H4 (cell line): ENCODE measurements around the gene TGFBR3. TPM values are rescaled to one million over a fixed set of nuclear protein-coding genes. Genes with fewer than 3 reads are reported as not detected.
"Not testable (repeated sequence)": the region's sequence is repeated elsewhere in the genome, so short reads cannot be mapped to it uniquely, and the experiment has no call there.

Experiments
- DNase-seq: peaks from one replicate; pipeline ENCODE4 v3.0.0-alpha.2; 2015; ENCODE audit warnings: low spot score
- total RNA-seq: library from RNA; depleted of rRNA; stranded (reverse); fragments of >200 nt; shearing (Covaris generic); gene quantifications from 2 replicates; pipeline ENCODE4 v1.2.3, GENCODE V29; 2014

The TGFBR3 gene
- total RNA-seq, 1 experiment from 2014 or later, result 3.4 TPM

DNA sequence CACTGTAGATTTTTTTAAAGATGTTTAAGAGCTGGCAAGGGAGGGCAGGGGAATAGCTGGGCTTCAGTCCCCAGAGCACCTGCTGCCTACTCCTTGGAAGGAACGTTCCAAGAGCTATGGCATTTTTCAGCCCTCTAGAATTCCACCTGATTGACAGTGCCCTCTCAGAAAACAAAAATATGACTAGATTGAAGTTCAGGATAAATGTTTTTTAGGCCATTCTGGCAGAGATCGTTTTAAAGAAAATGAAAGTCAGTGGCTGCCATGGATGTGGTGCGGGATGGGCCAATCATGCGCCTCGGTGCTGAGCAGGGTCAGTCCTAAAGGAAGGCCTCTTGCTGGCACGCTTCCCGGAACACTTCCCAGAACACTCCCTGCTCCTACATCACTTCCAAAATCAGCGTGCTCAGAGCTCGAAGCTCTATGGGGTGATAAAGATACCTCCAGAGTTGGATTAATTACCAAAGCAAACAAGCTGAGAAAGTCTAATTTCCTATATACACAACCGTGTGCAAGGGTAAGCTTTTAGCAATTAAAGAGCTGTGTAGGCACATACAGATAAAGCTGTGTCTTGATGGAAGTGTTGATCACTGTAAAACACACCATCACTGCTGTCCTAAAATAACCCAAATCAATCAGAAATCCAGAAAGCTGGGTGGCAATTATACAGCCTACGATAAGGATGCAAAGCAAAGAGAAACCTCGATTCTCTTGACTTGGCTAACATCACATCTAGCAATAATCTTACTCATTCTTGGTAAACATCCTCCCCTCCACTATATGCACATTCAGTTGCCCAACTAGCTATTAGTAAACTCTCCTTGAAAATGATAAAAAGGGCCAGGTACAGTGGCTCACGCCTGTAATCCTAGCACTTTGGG is 34.6 kb downstream of the TGFBR3 start:
- peak; percentile 77 for DNase-seq

DNA sequence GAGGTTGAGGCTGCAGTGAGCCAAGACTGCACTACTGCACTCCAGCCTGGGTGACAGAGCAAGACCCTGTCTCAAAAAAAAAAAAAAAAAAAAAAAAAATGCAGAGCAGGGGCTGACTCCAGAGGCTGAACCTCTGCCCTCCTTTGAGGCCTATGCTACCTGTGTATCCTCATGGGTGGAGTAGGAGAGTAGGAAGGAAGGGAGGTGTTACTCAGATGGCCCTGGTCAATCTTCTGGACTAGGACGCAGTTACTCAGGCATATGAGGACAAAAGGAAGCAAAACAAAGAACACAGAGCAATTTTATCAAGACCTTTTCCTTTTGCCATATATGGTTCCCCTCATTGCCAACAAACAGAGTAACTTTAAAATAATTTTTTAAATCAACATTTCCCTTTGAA is 35.2 kb downstream of the TGFBR3 start:
- DNase-seq, result no peak

DNA sequence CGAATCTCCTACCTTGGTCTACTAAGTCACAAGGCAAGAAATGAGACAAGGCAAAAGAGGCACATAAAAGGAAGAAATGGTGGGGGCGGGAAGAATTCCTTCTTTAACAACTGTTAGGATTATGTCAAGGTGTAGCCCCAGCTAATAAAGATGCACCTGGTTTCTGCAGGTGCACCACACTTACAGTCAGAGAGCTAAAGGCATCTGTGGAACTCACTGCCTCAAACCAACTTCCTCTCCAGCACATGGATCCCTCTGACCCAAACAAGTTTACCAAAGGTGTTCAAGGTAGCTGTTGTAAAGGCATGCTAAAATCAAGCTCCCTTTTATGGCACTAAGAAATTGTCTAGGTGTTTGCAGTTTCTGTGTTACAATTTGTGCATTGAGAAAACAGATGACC is 38.1 kb downstream of the TGFBR3 start:
- DNase-seq, result no peak

DNA sequence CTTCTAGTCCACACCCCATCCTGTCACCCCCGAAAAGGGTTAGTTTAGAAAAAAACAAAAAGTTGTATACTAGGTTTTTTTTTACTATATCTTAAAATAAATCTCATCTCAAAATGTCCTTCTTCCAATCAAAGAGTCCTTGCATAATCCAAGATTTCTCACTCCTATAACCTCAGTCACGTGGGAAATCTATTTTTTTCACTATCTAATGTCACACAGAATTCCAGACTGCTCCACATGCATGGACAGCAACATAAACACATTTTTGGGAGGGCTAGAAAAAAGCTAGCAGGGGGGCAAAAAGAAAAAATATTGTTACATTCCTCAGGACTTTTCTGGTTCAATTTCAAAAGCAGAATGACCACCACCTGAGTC is 39.3 kb downstream of the TGFBR3 start:
- DNase-seq, result no peak

DNA sequence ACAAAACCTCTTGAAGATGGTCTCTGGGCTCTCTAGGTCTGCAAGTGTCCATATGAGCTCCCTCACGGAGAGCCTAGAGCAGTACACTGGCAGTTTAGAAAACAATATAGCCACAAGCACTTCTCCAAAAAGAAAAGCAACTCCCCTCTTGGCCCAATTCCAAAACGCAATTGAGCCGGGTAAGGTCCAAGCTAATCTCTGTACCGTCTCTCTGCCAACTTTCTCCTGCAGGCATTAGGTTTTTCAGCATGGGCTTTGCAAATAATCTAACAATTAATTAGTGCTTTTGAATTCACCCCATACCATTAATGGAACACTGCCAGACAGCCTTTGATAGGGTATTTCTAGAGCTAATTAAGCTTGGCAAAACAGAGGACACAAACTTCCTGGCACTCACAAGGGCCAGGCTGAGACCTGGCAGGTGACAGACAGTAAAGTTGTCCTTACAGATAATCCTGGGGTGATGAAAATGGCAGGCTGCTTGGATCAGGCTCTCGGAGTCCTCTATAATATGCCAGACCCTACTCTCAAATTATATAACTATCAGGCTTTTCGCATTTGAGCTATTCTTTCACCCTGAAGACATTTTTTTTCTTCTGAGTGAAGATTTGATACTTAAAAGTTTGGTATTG is 39.8 kb downstream of the TGFBR3 start:
- peak; percentile 52 for DNase-seq

DNA sequence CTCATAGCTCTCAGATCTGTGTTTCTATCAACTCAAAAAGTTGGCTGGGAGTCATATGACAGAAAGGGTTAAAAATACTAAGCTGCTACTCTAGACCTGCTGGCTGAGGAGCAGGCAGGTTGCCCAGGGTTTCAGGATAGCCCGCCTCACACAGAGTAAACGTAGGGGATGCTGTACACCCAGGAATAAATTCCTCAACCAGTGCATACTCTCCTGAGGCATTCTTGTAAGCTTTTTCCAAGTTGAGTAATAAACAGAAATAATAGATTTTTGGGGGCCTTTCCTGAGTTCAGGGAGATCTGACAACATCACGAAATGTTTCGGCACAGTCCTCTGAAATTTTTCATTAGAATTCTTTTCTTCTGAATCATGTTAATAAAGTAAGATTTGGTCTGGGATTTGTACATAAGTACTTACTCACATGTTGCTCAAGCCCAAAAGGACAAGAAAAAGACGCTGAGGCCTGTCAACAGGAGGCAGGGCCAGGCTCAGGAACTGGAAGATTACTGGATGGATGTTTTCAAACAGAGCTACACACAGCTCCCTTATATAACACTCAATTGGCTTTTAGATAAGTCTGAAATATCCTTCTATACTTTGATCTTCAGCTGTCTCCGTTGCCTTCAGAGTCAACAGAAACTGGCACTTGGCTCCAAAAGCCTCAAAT is 41.0 kb downstream of the TGFBR3 start:
- DNase-seq, result peak; percentile 57

DNA sequence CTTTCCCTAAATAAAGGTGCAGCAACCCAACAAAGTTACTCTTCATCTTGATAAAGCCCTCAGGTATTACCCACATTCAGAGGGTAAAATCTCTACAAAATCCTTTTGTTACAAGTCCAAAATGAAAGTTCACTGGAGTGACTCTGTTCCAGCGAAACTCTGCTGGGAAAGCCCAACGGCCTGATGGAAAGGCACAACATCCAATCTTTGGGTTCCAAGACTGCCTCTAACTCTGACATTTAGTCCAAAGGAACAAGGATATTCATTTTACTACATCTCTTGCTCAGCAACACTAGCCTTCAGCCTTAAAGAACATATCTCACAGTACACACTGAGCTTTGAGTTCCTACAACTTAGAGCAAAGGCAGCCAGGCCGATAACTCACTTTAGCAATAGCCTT is 42.1 kb downstream of the TGFBR3 start:
- DNase-seq, result no peak

DNA sequence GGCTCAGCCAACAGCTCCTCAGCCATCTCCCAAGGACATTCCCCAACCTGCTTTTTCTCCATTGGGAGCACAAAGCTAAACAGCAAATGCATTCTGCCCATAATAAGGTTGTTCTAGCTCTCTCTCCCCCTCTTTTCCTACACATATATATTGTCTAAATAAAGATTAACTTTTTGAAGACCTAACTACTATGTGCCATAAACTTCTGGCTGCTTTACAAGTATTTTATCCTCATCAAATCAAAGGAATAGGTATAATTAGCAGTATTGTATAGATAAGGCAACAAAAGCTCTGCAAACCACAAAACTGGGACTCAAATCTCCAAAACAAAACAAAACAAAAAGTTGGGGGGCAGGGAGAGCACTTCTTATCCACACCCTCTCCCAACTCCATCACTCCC is 43.4 kb downstream of the TGFBR3 start:
- DNase-seq, result no peak

DNA sequence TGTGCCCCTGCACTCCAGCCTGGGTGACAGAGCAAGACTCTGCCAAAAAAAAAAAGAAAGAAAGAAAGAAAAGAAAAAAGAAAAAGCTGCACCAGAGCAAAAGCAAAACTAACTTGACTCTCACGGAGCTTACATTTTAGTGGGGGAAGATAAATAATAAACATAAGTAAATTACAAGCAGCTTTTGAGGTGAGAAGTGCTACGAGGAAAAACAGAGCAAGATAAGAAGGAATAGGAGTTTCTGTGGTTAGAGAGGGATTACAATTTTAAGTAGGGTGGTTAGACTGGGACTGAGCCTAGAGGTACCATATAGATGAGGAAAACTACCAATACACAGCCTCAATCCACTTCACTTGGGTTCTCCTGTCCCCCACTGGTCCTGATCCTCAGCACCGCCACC is 43.9 kb downstream of the TGFBR3 start:
- peak; percentile 10 for DNase-seq

DNA sequence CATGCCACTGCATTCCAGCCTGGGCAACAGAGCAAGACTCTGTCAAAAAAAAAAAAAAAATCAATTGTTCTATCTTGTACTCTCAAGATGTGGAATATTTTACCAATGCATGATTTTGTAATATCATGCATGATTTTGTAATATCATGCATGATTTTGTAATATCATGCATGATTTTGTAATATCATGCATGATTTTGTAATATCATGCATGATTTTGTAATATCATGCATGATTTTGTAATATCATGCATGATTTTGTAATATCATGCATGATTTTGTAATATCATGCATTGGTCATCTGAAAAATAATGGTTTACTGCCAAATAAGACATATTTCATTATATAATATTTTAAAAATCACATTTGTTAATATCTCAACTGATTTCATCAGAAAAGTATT is 45.7 kb downstream of the TGFBR3 start:
- DNase-seq, result not testable (repeated sequence)

DNA sequence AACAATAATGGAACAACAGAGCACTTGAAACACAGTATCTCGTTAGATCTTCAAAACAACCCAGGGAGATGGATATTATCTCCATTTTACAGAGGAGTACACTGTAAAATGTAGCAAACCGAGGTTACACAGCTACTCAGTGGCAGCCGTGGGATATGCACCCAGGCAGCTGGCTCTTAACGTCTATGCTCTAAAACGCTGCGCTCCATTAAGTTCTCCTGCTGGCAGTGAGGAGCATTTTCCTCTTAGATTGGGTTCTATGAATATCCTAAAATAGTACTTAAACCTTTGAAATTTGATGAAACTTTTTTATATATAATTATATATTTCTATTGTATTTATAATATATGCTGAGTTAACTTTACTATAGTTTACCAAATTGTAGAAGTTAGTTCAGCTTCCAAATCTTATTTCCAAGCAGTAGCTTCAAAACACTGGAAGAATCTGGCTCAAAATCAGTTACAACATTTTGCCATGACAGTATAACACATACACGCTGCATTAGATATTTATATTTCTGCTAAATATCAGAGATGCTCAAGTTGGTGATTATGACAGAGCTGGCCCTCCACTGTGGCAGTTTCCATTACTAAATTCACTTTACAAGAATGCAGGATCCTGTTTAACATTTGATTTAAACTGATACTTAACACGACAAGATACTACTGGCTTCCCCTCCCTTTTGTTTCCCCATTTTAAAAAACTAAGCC is 49.5 kb downstream of the TGFBR3 start:
- no peak for DNase-seq

DNA sequence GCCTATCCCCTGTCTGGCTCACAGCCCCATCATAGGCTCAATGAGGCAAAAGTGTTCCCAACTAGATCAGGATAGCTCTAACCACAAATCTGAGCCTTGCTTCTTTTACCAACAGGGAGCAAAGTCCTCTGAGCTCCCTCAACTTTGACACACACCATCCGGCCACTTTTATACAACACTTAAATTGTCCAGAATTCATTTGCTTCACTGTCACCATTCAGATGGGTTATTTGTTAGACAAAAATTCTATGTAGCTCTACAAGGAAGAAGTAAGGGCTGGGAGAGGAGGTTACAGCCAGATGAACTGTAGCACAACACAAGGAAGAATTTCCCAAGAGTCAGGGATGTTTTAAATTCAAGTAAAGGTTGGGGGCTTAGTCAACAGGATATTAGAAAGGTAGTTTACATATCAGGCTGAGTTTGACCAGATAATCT is 50.8 kb downstream of the TGFBR3 start:
- DNase-seq, result no peak

DNA sequence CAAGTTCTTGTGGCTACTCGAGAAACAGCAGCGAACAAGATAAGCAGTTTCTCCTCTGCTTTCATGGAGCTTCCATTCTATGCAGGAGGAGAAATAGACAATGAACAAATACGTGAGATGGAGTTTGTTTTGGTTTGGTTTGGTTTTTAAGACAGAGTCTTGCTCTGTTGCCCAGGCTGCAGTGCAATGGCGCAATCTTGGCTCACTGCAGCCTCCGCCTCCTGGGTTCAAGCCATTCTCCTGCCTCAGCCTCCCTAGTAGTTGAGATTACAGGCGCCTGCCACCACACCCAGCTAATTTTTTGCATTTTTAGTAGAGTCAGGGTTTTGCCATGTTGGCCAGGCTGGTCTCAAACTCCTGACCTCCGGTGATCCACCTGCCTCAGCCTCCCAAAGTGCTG is 51.4 kb downstream of the TGFBR3 start:
- DNase-seq, result not testable (repeated sequence)

DNA sequence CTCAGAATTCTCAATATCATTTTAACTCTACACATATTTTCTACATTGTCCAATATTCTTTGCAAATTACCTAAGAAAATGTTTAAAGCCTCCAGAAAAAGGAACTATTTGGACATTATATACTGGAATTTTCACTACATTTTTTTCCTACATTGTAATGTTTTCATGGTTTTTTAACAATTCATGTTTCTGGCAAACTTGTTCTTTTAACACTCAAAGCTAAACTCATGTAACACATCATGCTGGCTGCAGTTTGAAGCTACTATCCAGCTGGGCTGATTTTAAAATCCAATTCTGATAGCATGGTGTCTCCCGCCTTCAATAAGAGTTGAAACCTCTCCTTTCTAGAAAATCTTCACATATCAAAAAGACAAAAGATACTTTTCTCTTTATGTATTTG is 52.0 kb downstream of the TGFBR3 start:
- no peak for DNase-seq

DNA sequence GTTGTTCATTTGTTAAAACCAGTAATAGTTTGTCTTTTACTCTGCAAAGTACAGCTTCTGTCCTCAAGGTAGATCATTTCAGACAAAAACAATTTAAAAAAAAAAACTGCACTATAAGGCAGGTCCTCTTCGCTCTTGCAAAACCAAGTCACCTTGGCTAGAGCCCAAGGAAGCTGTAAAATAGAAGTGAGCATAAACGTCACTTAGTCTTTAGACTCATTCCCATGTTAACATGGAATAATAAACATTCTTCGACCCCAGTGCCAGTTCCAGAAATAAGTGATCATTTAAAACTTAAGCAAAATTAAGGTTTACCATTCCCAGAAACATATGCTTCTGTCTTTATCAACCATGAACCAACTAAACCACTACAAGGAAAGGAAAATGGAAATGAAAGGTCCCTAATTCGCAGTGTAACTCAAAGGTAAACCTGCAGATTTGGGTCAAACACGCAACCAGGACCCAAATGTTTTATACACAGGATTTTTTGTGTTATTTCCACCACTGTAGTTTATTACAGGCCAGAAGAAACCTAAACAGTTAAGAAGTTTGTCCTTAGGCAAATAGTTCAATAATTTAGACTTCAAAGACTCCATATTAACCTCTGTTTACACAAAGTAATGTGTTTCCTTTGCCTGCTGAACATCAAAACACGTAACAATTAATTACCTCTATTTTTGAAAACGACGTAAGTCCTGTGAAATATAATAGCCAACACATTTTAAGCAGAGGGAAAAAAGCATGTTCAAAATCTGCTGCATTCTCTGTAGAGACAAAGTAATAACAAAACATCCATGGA is 54.6 kb downstream of the TGFBR3 start:
- DNase-seq, result no peak

DNA sequence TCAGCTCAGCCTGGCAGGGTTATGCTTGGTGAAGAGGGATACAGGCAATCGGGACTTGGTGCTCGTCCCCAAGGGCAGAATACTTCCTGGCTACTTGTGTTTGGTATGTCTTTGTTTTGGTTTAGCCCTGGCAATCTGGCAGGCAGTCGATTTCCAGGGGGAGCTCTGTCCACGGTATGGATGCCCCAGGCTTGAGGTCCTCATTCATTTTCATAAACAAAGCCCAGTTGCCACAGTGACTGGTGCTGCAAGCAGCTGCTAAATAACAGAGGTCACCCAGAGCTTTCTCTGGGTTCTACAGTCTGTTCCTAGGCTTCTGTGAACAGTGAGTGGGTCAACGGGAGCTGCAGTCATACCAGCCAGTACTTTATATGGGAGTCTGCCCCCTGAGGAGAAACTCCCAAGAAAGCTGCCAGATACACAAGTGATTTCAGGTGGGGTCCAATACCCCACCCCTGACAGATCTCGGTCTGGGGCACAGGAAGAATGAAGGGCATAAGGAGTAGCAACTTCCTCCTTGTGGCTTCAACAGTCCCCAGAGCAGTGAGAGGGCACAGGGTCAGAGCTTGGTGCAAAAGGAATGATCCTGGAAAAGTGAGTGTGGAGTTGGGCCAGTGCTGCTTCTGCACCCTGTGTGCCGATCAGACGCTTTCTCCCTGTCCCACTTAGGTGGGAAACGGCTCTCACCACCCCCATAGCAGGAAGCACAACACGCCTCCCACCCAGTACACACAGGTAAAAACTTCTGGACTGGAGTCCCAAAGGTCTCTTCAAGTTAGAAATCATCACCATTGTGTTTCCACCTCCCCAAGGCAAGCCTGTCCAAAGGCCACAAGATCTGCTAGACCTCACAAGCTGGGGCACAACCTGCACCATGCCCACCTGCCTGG is 55.5 kb downstream of the TGFBR3 start:
- DNase-seq, result peak; percentile 74

DNA sequence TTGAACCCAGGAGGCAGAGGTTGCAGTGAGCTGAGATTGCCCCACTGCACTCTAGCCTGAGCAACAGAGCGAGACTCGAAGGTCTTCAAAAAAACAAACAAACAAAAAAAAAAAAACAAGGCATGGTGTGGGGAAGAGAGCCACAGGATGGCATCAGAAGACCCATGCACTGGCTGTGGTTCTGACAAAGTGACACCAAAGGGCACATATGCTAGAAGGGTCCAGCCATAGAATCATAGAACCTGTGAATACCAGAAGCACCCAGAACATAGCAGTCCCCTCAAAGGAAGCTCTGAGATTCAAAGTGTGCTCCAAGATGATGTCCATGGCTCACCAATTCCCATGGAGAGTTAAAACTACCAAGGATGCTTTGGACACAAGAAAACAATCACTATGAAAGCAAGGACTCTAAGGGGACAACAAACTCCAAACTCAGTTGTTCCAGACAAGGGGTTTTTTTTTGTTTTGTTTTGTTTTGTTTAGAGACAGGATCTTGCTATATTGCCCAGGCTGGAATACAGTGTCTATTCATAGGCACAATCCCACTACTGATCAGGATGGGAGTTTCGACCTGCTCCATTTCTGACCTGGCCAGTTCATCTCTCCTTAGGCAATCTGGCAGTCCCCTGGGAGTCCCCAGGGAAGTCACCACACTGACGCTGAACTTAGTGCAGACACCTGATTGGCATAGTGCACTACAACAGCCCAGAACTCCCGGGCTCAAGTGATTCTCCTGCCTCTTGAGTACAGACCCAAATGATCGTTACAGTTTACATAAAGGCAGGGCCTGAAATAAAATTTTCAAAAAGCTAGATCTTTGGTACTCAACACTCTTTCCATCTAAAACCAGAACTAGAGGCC is 56.4 kb downstream of the TGFBR3 start:
- no peak for DNase-seq

DNA sequence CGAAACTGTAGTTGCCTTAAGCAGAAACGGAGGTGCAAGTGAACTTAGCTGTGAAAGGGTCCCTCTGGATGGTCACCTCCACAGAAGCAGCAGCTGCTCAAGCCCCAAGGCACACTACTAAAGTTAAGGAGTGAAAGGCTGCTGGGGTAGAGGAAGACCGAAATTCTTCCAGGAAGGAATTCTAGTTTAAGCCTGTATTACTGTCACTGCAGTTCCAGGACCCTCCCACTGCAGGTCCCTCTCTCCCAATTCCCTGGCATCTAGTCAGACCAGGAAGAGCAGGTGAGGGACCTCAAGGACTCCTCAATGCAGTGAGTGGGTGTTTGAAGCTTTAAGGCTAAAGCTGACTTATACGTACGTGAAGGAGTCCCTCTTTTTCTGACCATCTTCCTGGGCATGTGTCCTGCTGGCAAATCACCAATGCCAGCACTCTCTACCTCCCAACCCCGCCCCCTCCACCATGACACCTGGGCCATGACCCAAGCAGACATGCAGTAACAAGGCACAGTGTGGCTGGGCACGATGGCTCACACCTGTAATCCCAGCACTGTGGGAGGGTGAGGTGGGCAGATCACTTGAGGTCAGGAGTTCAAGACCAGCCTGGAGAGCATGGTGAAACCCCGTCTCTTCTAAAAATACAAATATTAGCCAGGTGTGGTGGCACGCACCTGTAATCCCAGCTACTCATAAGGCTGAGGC is 57.2 kb downstream of the TGFBR3 start:
- DNase-seq, result no peak
